ENCODE data around the gene PDE1C. TPM values are rescaled to one million over a fixed set of nuclear protein-coding genes. Genes with fewer than 3 reads are reported as not detected.
A peak's percentile ranks its signal among the peaks of the same experiment; 100 is the strongest.

The PDE1C gene
- total and polyA plus RNA-seq, 2 of the 4 experiments (the other 2 are of a cell fraction), result 14.2 to 61.5 TPM

DNA sequence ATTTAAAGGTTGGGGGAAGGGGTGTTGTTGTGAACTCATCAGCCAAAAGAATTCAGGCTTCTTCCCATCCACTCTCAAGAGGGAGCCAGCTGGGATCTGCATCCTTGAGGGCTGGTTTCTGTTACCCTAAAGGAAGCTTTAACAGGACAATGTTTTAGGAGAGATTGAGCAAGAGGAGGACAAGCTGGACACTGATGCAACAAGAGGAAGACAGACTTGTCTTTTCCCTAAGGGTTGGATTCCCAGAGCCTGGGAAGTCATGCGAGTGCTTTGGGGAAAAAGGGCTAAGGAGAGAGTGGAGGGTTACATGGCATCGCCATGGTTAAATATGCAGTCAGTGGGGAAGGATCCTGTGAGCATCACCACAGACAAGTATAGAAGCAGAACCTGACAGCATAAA lies 47.6 kb upstream of the PDE1C start:
- peak overlapping the region; percentile 66 for H3K4ac ChIP-seq (ENCODE audit: low read depth, low read length)
- H3K79me1 ChIP-seq (ENCODE audit: low read depth in 1 of 2, low read length in 2 of 2), result no peaks in the 10 kb centered on the region
- H3K14ac ChIP-seq (replicated peaks; ENCODE audit: low read depth, low read length), result peak overlapping the region; percentile 10
- H2BK20ac ChIP-seq (ENCODE audit: low read depth, low read length), result peak overlapping the region; percentile 13; the same call in 1 of the 2 replicates
- H3K9me1 ChIP-seq (ENCODE audit: insufficient read depth, low read length), result no peaks in the 10 kb centered on the region
- intact Hi-C loops (cut with micrococcal nuclease) (no loop called here), dilution Hi-C loops (cut with HindIII; ENCODE audit: low sequenced_read_pairs, unreplicated experiment) (no loop called here), in situ Hi-C loops (cut with MboI; ENCODE audit: low sequenced_read_pairs) (no loop called here)
- no peak overlapping the region; the same call in 1 of the 2 replicates for H3K27ac ChIP-seq (ENCODE audit: insufficient read depth, low read length)
- peak overlapping the region; percentile 96; the same call in 1 of the 2 replicates for H4K5ac ChIP-seq (ENCODE audit: low read depth, low read length)
- peak overlapping the region; percentile 54; the same call in 1 of the 2 replicates for H2AK5ac ChIP-seq (ENCODE audit: low read depth, low read length)
- H4K20me1 ChIP-seq (ENCODE audit: insufficient read depth, low read length), result no peaks in the 10 kb centered on the region
- no peak overlapping the region for H3K56ac ChIP-seq (ENCODE audit: extremely low read depth, insufficient read depth, low read length)
- peak overlapping the region; percentile 88; the same call in 1 of the 2 replicates for H3K18ac ChIP-seq (ENCODE audit: low read depth, low read length)
- peak overlapping the region; percentile 60 for H2BK5ac ChIP-seq (ENCODE audit: low read depth, low read length, poor library complexity, severe bottlenecking)
- H3K36me3 ChIP-seq (ENCODE audit: control insufficient read depth, insufficient read depth, low read length), result no peaks in the 10 kb centered on the region
- H2AFZ ChIP-seq (replicated peaks; ENCODE audit: low read length, poor library complexity), result peak overlapping the region; percentile 6
- H3K9me3 ChIP-seq (ENCODE audit: control insufficient read depth, insufficient read depth, low read length), result no peaks in the 10 kb centered on the region; the same call in 1 of the 2 replicates
- no peaks in the 10 kb centered on the region for H3K27me3 ChIP-seq (ENCODE audit: control insufficient read depth, insufficient read depth, low read length)
- peak overlapping the region; percentile 34 to 67; a peak in 3 of 4 replicates for H4K8ac ChIP-seq (ENCODE audit: low read depth in 2 of 2, low read length in 2 of 2)
- H2BK120ac ChIP-seq (ENCODE audit: low read depth, low read length), result peak overlapping the region; percentile 61
- DNase-seq (peak; percentile 6), ATAC-seq (ENCODE audit: low read depth) (no peak)
- no peak overlapping the region for H3K4me3 ChIP-seq (ENCODE audit: insufficient read depth, low read depth, low read length)
- ChIA-PET POLR2A (ENCODE audit: unreplicated experiment) (no interaction called here), CTCF (no interaction called here)
- peak overlapping the region; percentile 7 for H4K91ac ChIP-seq (ENCODE audit: insufficient read depth, low read depth, low read length)
- BruUV-seq (replicated peaks), result no TSS peak
- peak overlapping the region; percentile 54; the same call in 1 of the 3 replicates for H2BK15ac ChIP-seq (ENCODE audit: low read depth, low read length)
- no peak overlapping the region for H2AK9ac ChIP-seq (replicated peaks; ENCODE audit: low read depth, low read length, poor library complexity)
- H3K9ac ChIP-seq (ENCODE audit: low read depth, low read length), result no peak overlapping the region
- WGBS, 2 experiments (ENCODE audit: extremely low coverage in 2 of 2, insufficient read length in 1 of 2), result 60% methylated on average over 1 of the region's 2 CpGs; no CpG with 5 or more reads in 1 of the 2 experiments
- no peak overlapping the region for H3K23ac ChIP-seq (ENCODE audit: low read depth, low read length)
- TF ChIP-seq CHD1 (IDR thresholded peaks at IDR 0.05; ENCODE audit: low read depth, low read length) (no peak), NFE2L2 (IDR thresholded peaks at IDR 0.05; ENCODE audit: low read depth, low read length) (no peak), MAZ (IDR thresholded peaks at IDR 0.05; ENCODE audit: borderline replicate concordance, low read depth, low read length) (no peak), FOS (IDR thresholded peaks at IDR 0.05; ENCODE audit: low read depth, low read length) (no peak), RFX5 (IDR thresholded peaks at IDR 0.05; ENCODE audit: low read depth, low read length) (no peak), RAD21 (IDR thresholded peaks at IDR 0.05; ENCODE audit: low read length) (no peak), MAFK (IDR thresholded peaks at IDR 0.05; ENCODE audit: low read depth, low read length) (no peak)
- TF ChIP-seq, protein P1, sequence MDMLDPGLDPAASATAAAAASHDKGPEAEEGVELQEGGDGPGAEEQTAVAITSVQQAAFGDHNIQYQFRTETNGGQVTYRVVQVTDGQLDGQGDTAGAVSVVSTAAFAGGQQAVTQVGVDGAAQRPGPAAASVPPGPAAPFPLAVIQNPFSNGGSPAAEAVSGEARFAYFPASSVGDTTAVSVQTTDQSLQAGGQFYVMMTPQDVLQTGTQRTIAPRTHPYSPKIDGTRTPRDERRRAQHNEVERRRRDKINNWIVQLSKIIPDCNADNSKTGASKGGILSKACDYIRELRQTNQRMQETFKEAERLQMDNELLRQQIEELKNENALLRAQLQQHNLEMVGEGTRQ (IDR thresholded peaks at IDR 0.05; ENCODE audit: low read depth, low read length), result no peak
- no peak overlapping the region for H3K4me2 ChIP-seq (ENCODE audit: low read depth, low read length)
- peaks cover 5% of the 10 kb centered on the region for H3K4me1 ChIP-seq (ENCODE audit: control insufficient read depth, insufficient read depth, low read length)

Data from IMR-90 (cell line).